ENCODE measurements around the gene TMEM170A. TPM values are rescaled to one million over a fixed set of nuclear protein-coding genes. Genes with fewer than 3 reads are reported as not detected.

TMEM170A gene
- total and polyA plus RNA-seq, 2 experiments from 2014 or later, result 21.1 to 43.6 TPM

DNA sequence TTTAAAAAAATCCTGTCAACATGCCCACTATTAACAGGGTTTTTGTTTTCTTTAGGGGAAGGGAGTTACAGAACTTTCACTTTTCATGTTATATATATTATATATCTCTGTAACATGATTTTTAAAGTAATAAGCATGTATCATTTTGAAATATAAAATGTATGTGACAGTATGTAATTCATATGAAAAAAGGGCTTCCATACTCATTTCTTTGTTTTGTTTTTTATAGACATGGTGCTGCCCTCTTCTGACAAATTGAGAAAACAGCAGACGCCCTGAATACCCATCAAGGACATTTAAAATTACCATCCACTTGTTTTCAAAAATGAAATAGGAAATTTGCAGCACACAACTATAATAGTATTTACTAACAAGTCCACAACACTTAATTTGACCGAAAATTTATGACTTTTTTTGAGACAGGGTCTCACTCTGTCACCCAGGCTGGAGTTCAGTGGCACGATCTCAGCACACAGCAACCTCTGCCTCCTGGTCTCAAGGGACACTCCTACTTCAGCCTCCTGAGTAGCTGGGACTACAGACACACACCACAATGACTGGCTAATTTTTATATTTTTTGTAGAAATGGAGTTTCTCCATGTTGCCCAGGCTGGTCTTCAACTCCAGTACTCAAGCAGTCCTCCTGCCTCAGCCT lies 61.5 kb downstream of the TMEM170A start:
- Histone ChIP-seq H3K9me2 (replicated peaks; ENCODE audit: insufficient read depth) (no peaks in the 10 kb centered on the region), H3K27me3 (no peaks in the 10 kb centered on the region), H3K27ac (peak overlapping the region; percentile 73), H3K36me3 (replicated peaks; ENCODE audit: insufficient read depth, low read depth) (no peaks in the 10 kb centered on the region), H3K4me3 (no peak overlapping the region), H2AFZ (no peak overlapping the region), H3K79me2 (peaks cover 7% of the 10 kb centered on the region), H3K4me1 (ENCODE audit: insufficient read depth) (no peaks in the 10 kb centered on the region), H3K9me3 (ENCODE audit: low read depth) (no peaks in the 10 kb centered on the region), H3K4me2 (no peak overlapping the region), H4K20me1 (ENCODE audit: insufficient read depth, poor library complexity, severe bottlenecking) (no peaks in the 10 kb centered on the region)
- TF ChIP-seq EZH2phosphoT487 (IDR thresholded peaks at IDR 0.05; ENCODE audit: low read depth, severe bottlenecking, unreplicated experiment) (no peak), EZH2 (IDR thresholded peaks at IDR 0.05; ENCODE audit: borderline replicate concordance) (no peak)
- TF ChIP-seq, protein P1, sequence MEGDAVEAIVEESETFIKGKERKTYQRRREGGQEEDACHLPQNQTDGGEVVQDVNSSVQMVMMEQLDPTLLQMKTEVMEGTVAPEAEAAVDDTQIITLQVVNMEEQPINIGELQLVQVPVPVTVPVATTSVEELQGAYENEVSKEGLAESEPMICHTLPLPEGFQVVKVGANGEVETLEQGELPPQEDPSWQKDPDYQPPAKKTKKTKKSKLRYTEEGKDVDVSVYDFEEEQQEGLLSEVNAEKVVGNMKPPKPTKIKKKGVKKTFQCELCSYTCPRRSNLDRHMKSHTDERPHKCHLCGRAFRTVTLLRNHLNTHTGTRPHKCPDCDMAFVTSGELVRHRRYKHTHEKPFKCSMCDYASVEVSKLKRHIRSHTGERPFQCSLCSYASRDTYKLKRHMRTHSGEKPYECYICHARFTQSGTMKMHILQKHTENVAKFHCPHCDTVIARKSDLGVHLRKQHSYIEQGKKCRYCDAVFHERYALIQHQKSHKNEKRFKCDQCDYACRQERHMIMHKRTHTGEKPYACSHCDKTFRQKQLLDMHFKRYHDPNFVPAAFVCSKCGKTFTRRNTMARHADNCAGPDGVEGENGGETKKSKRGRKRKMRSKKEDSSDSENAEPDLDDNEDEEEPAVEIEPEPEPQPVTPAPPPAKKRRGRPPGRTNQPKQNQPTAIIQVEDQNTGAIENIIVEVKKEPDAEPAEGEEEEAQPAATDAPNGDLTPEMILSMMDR (IDR thresholded peaks at IDR 0.05; ENCODE audit: poor library complexity), result peak; percentile 75
- peak; percentile 47 for DNase-seq (ENCODE audit: low spot score)
- WGBS (ENCODE audit: low lambda C conversion rate, missing lambda C conversion rate), result 38% methylated on average over 3 of the region's 3 CpGs

DNA sequence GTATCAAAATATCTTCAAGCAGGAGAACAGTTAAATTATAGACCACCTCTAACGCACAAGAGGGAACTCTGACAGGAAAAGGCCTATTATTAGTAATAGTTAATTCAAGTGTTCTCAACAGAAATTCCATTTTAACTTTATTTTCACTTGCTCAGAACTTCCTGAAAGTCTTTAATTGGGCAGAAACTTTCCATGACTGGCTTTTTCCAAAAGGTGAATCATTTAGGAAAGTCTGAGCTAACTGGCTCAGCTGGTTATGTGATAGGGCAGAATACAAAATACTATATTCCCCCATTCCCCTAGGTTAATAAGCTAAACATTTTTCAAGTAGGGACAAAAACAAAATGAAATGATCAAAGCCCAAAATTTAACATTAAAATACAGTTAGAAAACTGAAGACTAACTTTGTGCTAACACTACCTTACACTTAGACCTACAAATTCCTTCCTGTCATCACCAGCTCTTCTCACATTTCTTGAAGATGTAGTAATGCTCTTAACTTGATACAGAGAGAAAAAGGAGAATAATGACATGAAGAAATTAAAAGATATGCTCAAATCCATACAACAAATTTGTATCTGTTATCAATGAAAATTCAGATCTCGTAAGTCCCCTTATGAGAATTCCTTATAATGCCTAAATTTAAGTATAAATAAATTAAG lies 62.2 kb downstream of the TMEM170A start:
- no peak overlapping the region for H3K4me3 ChIP-seq
- H3K4me2 ChIP-seq, result no peak overlapping the region
- WGBS (ENCODE audit: low lambda C conversion rate, missing lambda C conversion rate), result 53% methylated on average over 2 of the region's 2 CpGs
- no peaks in the 10 kb centered on the region for H3K36me3 ChIP-seq (replicated peaks; ENCODE audit: insufficient read depth, low read depth)
- TF ChIP-seq EZH2 (IDR thresholded peaks at IDR 0.05; ENCODE audit: borderline replicate concordance) (no peak), EZH2phosphoT487 (IDR thresholded peaks at IDR 0.05; ENCODE audit: low read depth, severe bottlenecking, unreplicated experiment) (no peak)
- TF ChIP-seq, protein P1 (IDR thresholded peaks at IDR 0.05; ENCODE audit: poor library complexity), result no peak
- H3K27me3 ChIP-seq, result no peaks in the 10 kb centered on the region
- H2AFZ ChIP-seq, result no peak overlapping the region
- H4K20me1 ChIP-seq (ENCODE audit: insufficient read depth, poor library complexity, severe bottlenecking), result no peaks in the 10 kb centered on the region
- DNase-seq (ENCODE audit: low spot score), result peak; percentile 46
- no peaks in the 10 kb centered on the region for H3K9me2 ChIP-seq (replicated peaks; ENCODE audit: insufficient read depth)
- H3K27ac ChIP-seq, result peak overlapping the region; percentile 73
- H3K9me3 ChIP-seq (ENCODE audit: low read depth), result no peaks in the 10 kb centered on the region
- H3K79me2 ChIP-seq, result peaks cover 7% of the 10 kb centered on the region
- H3K4me1 ChIP-seq (ENCODE audit: insufficient read depth), result no peaks in the 10 kb centered on the region

DNA sequence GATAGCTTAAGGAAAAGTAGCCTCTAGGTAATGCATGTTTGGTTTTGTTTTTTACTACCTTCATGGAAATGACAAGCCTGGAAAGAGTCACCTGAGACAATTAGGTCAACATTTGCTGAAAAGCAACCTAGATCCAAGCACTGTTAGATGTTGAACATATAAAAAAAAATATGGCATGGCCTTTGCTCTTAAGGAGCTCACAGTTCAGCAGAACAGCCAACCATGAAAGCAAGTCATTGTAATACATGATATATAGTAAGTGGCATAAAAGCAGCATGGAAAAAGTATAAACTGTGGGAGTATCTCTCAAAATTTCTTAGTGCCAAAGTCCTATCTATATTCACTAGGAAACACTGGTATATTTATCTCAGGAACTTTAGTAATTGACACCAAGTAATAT lies 62.8 kb downstream of the TMEM170A start:
- Histone ChIP-seq H3K4me1 (ENCODE audit: insufficient read depth) (no peaks in the 10 kb centered on the region), H3K4me3 (no peak overlapping the region), H3K4me2 (no peak overlapping the region), H3K9me2 (replicated peaks; ENCODE audit: insufficient read depth) (no peaks in the 10 kb centered on the region), H2AFZ (no peak overlapping the region), H4K20me1 (ENCODE audit: insufficient read depth, poor library complexity, severe bottlenecking) (no peaks in the 10 kb centered on the region), H3K79me2 (peaks cover 7% of the 10 kb centered on the region), H3K9me3 (ENCODE audit: low read depth) (no peaks in the 10 kb centered on the region), H3K36me3 (replicated peaks; ENCODE audit: insufficient read depth, low read depth) (no peaks in the 10 kb centered on the region), H3K27me3 (no peaks in the 10 kb centered on the region), H3K27ac (peak overlapping the region; percentile 73)
- TF ChIP-seq, protein P1 (IDR thresholded peaks at IDR 0.05; ENCODE audit: poor library complexity), result no peak
- TF ChIP-seq EZH2phosphoT487 (IDR thresholded peaks at IDR 0.05; ENCODE audit: low read depth, severe bottlenecking, unreplicated experiment) (no peak), EZH2 (IDR thresholded peaks at IDR 0.05; ENCODE audit: borderline replicate concordance) (no peak)
- no peak for DNase-seq (ENCODE audit: low spot score)
